Measurements from ENCODE around the gene CDC6.
A peak's percentile ranks its signal among the peaks of the same experiment; 100 is the strongest.

The CDC6 gene

GRCh38 chr17:40248507-40248906 lies 39.2 kb upstream of the CDC6 start:
- DNase-seq (ENCODE audit: low read depth): no peak
- H3K4me3 ChIP-seq (replicated peaks; ENCODE audit: low read depth, low read length): no peak overlapping the region
- no peak for TF ChIP-seq CTCF (IDR thresholded peaks at IDR 0.05; ENCODE audit: low read length, missing control alignments)

- H3K4me3 ChIP-seq (replicated peaks; ENCODE audit: low read depth, low read length): no peak overlapping the region
- peak; percentile 88 for DNase-seq (ENCODE audit: low read depth)
- TF ChIP-seq CTCF (IDR thresholded peaks at IDR 0.05; ENCODE audit: low read length, missing control alignments): no peak
Measured at GRCh38 chr17:40251576-40251975, 36.1 kb upstream of the CDC6 start.

GRCh38 chr17:40253565-40253964 lies 34.1 kb upstream of the CDC6 start:
- H3K4me3 ChIP-seq (replicated peaks; ENCODE audit: low read depth, low read length): no peak overlapping the region
- TF ChIP-seq CTCF (IDR thresholded peaks at IDR 0.05; ENCODE audit: low read length, missing control alignments): no peak
- DNase-seq (ENCODE audit: low read depth): no peak

GRCh38 chr17:40259505-40259904 lies 28.2 kb upstream of the CDC6 start:
- no peak overlapping the region for H3K4me3 ChIP-seq (replicated peaks; ENCODE audit: low read depth, low read length)
- no peak for TF ChIP-seq CTCF (IDR thresholded peaks at IDR 0.05; ENCODE audit: low read length, missing control alignments)

GRCh38 chr17:40260528-40260927 lies 27.2 kb upstream of the CDC6 start:
- DNase-seq (ENCODE audit: low read depth): peak; percentile 20
- TF ChIP-seq CTCF (IDR thresholded peaks at IDR 0.05; ENCODE audit: low read length, missing control alignments): no peak
- no peak overlapping the region for H3K4me3 ChIP-seq (replicated peaks; ENCODE audit: low read depth, low read length)

More at GRCh38 chr17:40259505-40259904, 28.2 kb upstream of the CDC6 start:
- no peak for DNase-seq (ENCODE audit: low read depth)

- no peak for DNase-seq (ENCODE audit: low read depth)
- TF ChIP-seq CTCF (IDR thresholded peaks at IDR 0.05; ENCODE audit: low read length, missing control alignments): no peak
- no peak overlapping the region for H3K4me3 ChIP-seq (replicated peaks; ENCODE audit: low read depth, low read length)
Measured at GRCh38 chr17:40264458-40265185, 23.1 kb upstream of the CDC6 start.

- no peak for DNase-seq (ENCODE audit: low read depth)
Measured at GRCh38 chr17:40265337-40265736, 22.3 kb upstream of the CDC6 start.

More at GRCh38 chr17:40265337-40265736, 22.3 kb upstream of the CDC6 start:
- no peak overlapping the region for H3K4me3 ChIP-seq (replicated peaks; ENCODE audit: low read depth, low read length)
- TF ChIP-seq CTCF (IDR thresholded peaks at IDR 0.05; ENCODE audit: low read length, missing control alignments): no peak

Measured in fibroblast of pulmonary artery (primary cell).